OCI-LY7 (cell line): ENCODE measurements around the gene ARHGAP40.

ENCODE experiments used
- EZH2phosphoT487 ChIP-seq: fragments of 200-600 bp; sonication (generic); IDR thresholded peaks from 2 replicates; pipeline ENCODE4 v1.6.1; 2018; ENCODE audit warnings: low read depth, borderline replicate concordance, mild to moderate bottlenecking, mixed run types, antibody characterized with exemption, low read length, moderate library complexity, mixed read lengths
- TF ChIP-seq, protein P1 (sequence below): fragments of 200-600 bp; sonication (generic); conservative IDR thresholded peaks from 2 replicates; pipeline ENCODE4 v1.5.1; 2014; ENCODE audit warnings: mild to moderate bottlenecking, antibody characterized with exemption, low read length, moderate library complexity, mixed read lengths

DNA sequence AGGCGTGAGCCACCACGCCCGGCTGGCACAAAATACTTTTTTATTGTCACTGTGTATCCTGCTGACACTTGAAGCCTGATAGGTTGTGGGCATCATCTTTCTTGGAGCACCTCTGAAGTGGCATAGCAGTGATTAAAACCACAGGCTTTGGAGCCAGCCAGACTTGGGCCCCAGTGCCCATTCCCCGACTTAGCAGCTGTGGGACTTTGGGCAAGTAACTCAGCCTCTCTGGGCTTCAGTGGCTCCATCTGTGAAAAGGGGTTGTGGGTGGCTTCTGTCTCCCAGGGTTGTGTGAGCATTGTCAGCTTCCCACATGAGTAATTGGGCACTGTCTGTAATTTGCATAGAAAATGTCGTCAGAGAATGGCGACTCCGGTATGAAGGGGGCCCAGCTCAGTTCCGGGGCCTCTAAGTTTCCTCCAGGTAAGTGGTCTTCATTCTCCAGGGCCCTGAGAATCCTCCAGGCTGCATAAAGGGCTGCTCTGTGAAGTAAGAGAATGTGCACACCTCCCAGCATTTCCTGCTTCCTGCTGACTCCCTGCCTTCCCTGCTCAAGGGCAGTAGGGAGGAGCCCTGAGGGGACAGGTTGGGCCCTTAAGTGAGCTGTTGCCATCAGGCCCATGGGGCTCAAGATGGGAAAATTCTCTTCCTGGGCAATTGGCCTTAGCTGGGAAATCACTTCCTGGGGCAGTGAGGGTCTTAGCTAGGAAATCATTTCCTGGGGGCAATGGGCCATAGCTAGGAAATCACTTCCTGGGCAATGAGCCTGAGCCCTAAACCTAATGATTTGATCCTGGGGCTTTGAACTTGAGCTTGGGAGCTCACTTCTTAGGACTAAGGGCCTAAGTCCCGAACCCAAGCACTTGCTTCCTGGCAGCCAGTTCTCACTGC, 27.2 kb downstream of the ARHGAP40 start:
- TF ChIP-seq, protein P1, sequence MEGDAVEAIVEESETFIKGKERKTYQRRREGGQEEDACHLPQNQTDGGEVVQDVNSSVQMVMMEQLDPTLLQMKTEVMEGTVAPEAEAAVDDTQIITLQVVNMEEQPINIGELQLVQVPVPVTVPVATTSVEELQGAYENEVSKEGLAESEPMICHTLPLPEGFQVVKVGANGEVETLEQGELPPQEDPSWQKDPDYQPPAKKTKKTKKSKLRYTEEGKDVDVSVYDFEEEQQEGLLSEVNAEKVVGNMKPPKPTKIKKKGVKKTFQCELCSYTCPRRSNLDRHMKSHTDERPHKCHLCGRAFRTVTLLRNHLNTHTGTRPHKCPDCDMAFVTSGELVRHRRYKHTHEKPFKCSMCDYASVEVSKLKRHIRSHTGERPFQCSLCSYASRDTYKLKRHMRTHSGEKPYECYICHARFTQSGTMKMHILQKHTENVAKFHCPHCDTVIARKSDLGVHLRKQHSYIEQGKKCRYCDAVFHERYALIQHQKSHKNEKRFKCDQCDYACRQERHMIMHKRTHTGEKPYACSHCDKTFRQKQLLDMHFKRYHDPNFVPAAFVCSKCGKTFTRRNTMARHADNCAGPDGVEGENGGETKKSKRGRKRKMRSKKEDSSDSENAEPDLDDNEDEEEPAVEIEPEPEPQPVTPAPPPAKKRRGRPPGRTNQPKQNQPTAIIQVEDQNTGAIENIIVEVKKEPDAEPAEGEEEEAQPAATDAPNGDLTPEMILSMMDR = no peak
- no peak for TF ChIP-seq EZH2phosphoT487
